ENCODE data around the gene DUSP14. TPM values are rescaled to one million over a fixed set of nuclear protein-coding genes. Genes with fewer than 3 reads are reported as not detected.
"Not testable (repeated sequence)": the region's sequence is repeated elsewhere in the genome, so short reads cannot be mapped to it uniquely, and the experiment has no call there.

The DUSP14 gene
- total RNA-seq, 1 donor from 2014 or later = 17.3 TPM

DNA sequence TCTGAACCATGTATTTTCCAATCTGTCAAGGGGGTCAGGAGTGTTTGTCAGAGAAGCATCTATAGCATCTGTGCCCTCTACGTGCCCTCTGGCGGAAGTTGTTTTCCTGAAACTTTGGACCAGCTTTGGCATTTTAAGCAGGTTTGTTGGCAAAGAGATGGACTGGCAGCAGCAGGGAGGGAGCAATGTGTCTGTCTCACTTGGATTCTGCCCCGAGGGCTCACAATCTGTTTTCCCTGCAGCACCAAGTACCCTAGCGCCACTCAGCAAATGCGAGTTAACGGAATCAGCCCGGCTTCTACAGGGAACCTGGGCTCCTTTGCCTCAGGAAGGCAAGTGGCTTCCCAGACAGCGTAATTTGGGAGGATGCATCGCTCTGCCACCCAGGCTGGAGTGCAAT, 17.4 kb downstream of the DUSP14 start:
- no peaks in the 10 kb centered on the region for H3K9me3 Mint-ChIP-seq
- no peaks in the 10 kb centered on the region for H3K9me3 ChIP-seq (ENCODE audit: low read depth)
- no peaks in the 10 kb centered on the region for H3K36me3 ChIP-seq
- no peaks in the 10 kb centered on the region for H3K27me3 ChIP-seq
- H3K4me2 ChIP-seq = no peak overlapping the region
- H3K27ac ChIP-seq = no peak overlapping the region
- H3K9ac ChIP-seq = no peak overlapping the region
- no peak overlapping the region for H3K4me3 Mint-ChIP-seq
- peaks cover 5% of the 10 kb centered on the region for H3K36me3 Mint-ChIP-seq
- peaks cover 12% of the 10 kb centered on the region for H3K4me1 Mint-ChIP-seq
- no peak for TF ChIP-seq EZH2phosphoT487 (IDR thresholded peaks at IDR 0.05)
- TF ChIP-seq, protein P1, sequence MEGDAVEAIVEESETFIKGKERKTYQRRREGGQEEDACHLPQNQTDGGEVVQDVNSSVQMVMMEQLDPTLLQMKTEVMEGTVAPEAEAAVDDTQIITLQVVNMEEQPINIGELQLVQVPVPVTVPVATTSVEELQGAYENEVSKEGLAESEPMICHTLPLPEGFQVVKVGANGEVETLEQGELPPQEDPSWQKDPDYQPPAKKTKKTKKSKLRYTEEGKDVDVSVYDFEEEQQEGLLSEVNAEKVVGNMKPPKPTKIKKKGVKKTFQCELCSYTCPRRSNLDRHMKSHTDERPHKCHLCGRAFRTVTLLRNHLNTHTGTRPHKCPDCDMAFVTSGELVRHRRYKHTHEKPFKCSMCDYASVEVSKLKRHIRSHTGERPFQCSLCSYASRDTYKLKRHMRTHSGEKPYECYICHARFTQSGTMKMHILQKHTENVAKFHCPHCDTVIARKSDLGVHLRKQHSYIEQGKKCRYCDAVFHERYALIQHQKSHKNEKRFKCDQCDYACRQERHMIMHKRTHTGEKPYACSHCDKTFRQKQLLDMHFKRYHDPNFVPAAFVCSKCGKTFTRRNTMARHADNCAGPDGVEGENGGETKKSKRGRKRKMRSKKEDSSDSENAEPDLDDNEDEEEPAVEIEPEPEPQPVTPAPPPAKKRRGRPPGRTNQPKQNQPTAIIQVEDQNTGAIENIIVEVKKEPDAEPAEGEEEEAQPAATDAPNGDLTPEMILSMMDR (IDR thresholded peaks at IDR 0.05) = no peak
- H3K4me3 ChIP-seq = no peak overlapping the region
- H3K4me1 ChIP-seq = peaks cover 4% of the 10 kb centered on the region
- no peak for DNase-seq (ENCODE audit: low spot score)
- H3K27ac Mint-ChIP-seq = peak overlapping the region; percentile 69
- H4K20me1 ChIP-seq (ENCODE audit: low read depth) = peaks cover 5% of the 10 kb centered on the region
- no peak overlapping the region for H2AFZ ChIP-seq (replicated peaks)
- H3F3A ChIP-seq (ENCODE audit: low read depth) = peaks cover 10% of the 10 kb centered on the region
- H3K27me3 Mint-ChIP-seq (ENCODE audit: insufficient read depth, low read depth) = peaks cover 3% of the 10 kb centered on the region
- H3K79me2 ChIP-seq (ENCODE audit: low read depth) = peaks cover 25% of the 10 kb centered on the region

DNA sequence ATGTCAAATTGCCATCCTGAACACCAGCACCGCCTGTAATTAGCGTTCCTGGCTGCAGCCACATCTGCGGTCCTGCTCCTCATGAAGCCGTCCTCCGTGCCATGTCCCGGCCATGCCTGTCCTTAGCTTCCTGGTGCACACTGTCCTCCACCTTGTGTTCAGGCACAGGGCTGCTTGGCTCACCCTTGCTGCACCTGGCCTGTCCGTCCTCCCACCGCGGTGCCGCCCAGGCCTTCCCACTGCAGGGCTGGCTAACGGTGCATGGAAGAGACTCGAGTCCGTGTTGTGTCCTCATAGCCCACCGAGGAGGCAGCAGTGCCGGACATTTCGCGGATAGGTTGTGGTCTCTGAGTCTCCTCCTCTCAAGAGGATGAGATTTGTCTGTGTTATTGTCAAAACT, 20.4 kb downstream of the DUSP14 start:
- Histone ChIP-seq H3F3A (ENCODE audit: low read depth) (peaks cover 13% of the 10 kb centered on the region), H3K79me2 (ENCODE audit: low read depth) (peaks cover 12% of the 10 kb centered on the region), H3K4me1 (peaks cover 4% of the 10 kb centered on the region), H2AFZ (replicated peaks) (no peak overlapping the region), H3K27ac (no peak overlapping the region), H3K9me3 (ENCODE audit: low read depth) (no peaks in the 10 kb centered on the region), H3K4me3 (no peak overlapping the region), H3K36me3 (no peaks in the 10 kb centered on the region), H3K4me2 (no peak overlapping the region), H3K27me3 (no peaks in the 10 kb centered on the region), H3K9ac (no peak overlapping the region), H4K20me1 (ENCODE audit: low read depth) (peaks cover 5% of the 10 kb centered on the region)
- H3K9me3 Mint-ChIP-seq = no peaks in the 10 kb centered on the region
- TF ChIP-seq EZH2 (IDR thresholded peaks at IDR 0.05) (no peak), EZH2phosphoT487 (IDR thresholded peaks at IDR 0.05) (no peak)
- TF ChIP-seq, protein P1 (IDR thresholded peaks at IDR 0.05) = no peak
- H3K4me1 Mint-ChIP-seq = peaks cover 14% of the 10 kb centered on the region
- no peak overlapping the region for H3K27ac Mint-ChIP-seq
- H3K36me3 Mint-ChIP-seq = peaks cover 14% of the 10 kb centered on the region
- no peak overlapping the region for H3K4me3 Mint-ChIP-seq
- DNase-seq (ENCODE audit: low spot score) = no peak
- H3K27me3 Mint-ChIP-seq (ENCODE audit: insufficient read depth, low read depth) = no peaks in the 10 kb centered on the region

DNA sequence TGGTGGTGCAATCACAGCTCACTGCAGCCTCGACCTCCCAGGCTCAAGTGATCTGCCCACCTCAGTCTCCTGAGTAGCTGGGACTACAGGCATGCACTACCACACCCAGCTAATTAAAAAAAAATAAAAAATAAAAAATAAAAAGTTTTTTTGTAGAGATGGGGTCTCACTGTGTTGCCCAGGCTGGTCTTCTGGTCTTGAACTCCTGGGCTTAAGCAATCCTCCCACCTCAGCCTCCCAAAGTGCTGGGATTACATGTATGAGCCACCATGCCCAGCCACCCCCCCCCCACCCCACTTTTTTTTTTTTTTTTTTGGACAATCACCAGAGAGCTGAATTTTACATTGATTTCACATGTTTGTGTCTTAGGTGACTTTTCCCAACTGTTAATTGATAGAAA, 22.0 kb downstream of the DUSP14 start:
- not testable (repeated sequence) for H3K27me3 Mint-ChIP-seq (ENCODE audit: insufficient read depth, low read depth); H3K4me3 Mint-ChIP-seq; H3K4me3 ChIP-seq; H3K9me3 Mint-ChIP-seq; H3K4me2 ChIP-seq; H3K27ac Mint-ChIP-seq; H3K9me3 ChIP-seq (ENCODE audit: low read depth); H3K27me3 ChIP-seq; H2AFZ ChIP-seq (replicated peaks); H3K27ac ChIP-seq; H3K9ac ChIP-seq; H3F3A ChIP-seq (ENCODE audit: low read depth); H4K20me1 ChIP-seq (ENCODE audit: low read depth); DNase-seq (ENCODE audit: low spot score); H3K36me3 ChIP-seq; H3K4me1 ChIP-seq
- Mint-ChIP-seq H3K36me3 (peaks cover 14% of the 10 kb centered on the region), H3K4me1 (peaks cover 18% of the 10 kb centered on the region)
- H3K79me2 ChIP-seq (ENCODE audit: low read depth) = peaks cover 12% of the 10 kb centered on the region

DNA sequence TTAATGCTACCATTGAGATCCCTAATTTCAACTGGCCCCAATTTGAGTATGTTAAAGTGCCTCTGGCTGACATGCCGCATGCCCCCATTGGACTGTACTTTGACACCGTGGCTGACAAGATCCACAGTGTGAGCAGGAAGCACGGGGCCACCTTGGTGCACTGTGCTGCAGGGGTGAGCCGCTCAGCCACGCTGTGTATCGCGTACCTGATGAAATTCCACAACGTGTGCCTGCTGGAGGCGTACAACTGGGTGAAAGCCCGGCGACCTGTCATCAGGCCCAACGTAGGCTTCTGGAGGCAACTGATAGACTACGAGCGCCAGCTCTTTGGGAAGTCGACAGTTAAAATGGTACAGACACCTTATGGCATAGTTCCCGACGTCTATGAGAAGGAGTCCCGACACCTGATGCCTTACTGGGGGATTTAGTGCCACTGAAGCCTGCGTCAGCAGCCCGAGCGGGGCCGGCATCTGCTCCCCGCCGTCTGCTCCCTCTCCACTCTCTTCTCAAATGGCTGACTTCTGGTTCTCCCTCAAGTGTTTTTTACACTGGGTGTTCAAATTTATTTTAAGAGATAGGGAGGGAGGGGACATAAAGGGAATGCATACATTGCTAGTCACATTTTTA, 22.9 kb downstream of the DUSP14 start:
- Histone ChIP-seq H3K27ac (no peak overlapping the region), H3F3A (ENCODE audit: low read depth) (peaks cover 6% of the 10 kb centered on the region), H3K4me2 (no peak overlapping the region), H4K20me1 (ENCODE audit: low read depth) (no peaks in the 10 kb centered on the region), H2AFZ (replicated peaks) (no peak overlapping the region), H3K9ac (no peak overlapping the region), H3K4me3 (no peak overlapping the region), H3K27me3 (no peaks in the 10 kb centered on the region), H3K4me1 (no peaks in the 10 kb centered on the region), H3K9me3 (ENCODE audit: low read depth) (no peaks in the 10 kb centered on the region), H3K79me2 (ENCODE audit: low read depth) (peaks cover 5% of the 10 kb centered on the region), H3K36me3 (no peaks in the 10 kb centered on the region)
- DNase-seq (ENCODE audit: low spot score) = no peak
- Mint-ChIP-seq H3K36me3 (peaks cover 14% of the 10 kb centered on the region), H3K27me3 (ENCODE audit: insufficient read depth, low read depth) (no peaks in the 10 kb centered on the region), H3K27ac (no peak overlapping the region), H3K4me3 (no peak overlapping the region), H3K4me1 (peaks cover 21% of the 10 kb centered on the region), H3K9me3 (no peaks in the 10 kb centered on the region)
- TF ChIP-seq EZH2phosphoT487 (IDR thresholded peaks at IDR 0.05) = no peak
- TF ChIP-seq EZH2 (IDR thresholded peaks at IDR 0.05) = no peak
- TF ChIP-seq, protein P1 (IDR thresholded peaks at IDR 0.05) = no peak
